Caco-2 (cell line): ENCODE data around the gene MRFAP1L1. TPM values are rescaled to one million over a fixed set of nuclear protein-coding genes. Genes with fewer than 3 reads are reported as not detected.

Source experiments
- BruUV-seq: library from RNA; stranded (reverse); fragments of 400-500 nt; replicated peaks from 2 replicates; lab custom pipeline; 2021; lab: Mats Ljungman, UMichigan
- CTCF ChIA-PET: fragments of 300-600 bp; sonication (Branson Sonifier 250); formaldehyde crosslinking; loops from one replicate; lab custom pipeline; 2022; ENCODE audit warnings: antibody characterized with exemption; lab: Charles Lee
- POLR2A ChIA-PET: fragments of 300-600 bp; sonication (Branson Sonifier 250); formaldehyde crosslinking; loops from one replicate; lab custom pipeline; 2022; ENCODE audit warnings: antibody characterized with exemption; lab: Charles Lee
- DNase-seq, 2 experiments: peaks; one replicate each; pipeline versions ENCODE4 v3.0.0 to v3.0.0-alpha.2; 2020 to 2022
- H3K27me3 ChIP-seq: replicated peaks from 2 replicates; pipeline ENCODE4 v1.6.0; 2011; ENCODE audit warnings: low read length; ENCODE audit not compliant: control insufficient read depth, insufficient read depth
- H3K36me3 ChIP-seq: 2 replicates; pipeline ENCODE4 v1.5.1; 2011; ENCODE audit warnings: low read length; ENCODE audit not compliant: control insufficient read depth, insufficient read depth
- H3K4me1 ChIP-seq: fragments of 250-450 bp; sonication (Bioruptor Pico); 2 replicates; pipeline ENCODE4 v1.5.1; 2020; ENCODE audit warnings: mild to moderate bottlenecking
- H3K4me3 ChIP-seq: 2 replicates; pipeline ENCODE4 v1.5.1; 2011; ENCODE audit warnings: low read depth, mild to moderate bottlenecking, control low read depth, low read length
- H3K9me3 ChIP-seq: fragments of 250-450 bp; sonication (Bioruptor Pico); 2 replicates; pipeline ENCODE4 v1.5.1; 2020; ENCODE audit warnings: mild to moderate bottlenecking, moderate library complexity
- H3K27ac Mint-ChIP-seq: one replicate; pipeline ENCODE4 v1.8.0; 2022; ENCODE audit warnings: mixed read lengths; ENCODE audit not compliant: unreplicated experiment
- H3K27me3 Mint-ChIP-seq: one replicate; pipeline ENCODE4 v1.8.0; 2022; ENCODE audit warnings: mixed read lengths; ENCODE audit not compliant: insufficient read depth, unreplicated experiment
- H3K36me3 Mint-ChIP-seq: one replicate; pipeline ENCODE4 v1.8.0; 2022; ENCODE audit warnings: mild to moderate bottlenecking, mixed read lengths; ENCODE audit not compliant: insufficient read depth, unreplicated experiment
- H3K4me1 Mint-ChIP-seq: one replicate; pipeline ENCODE4 v1.8.0; 2022; ENCODE audit warnings: low read depth, mixed read lengths; ENCODE audit not compliant: unreplicated experiment
- H3K4me3 Mint-ChIP-seq: one replicate; pipeline ENCODE4 v1.8.0; 2022; ENCODE audit warnings: mild to moderate bottlenecking, moderate library complexity, mixed read lengths; ENCODE audit not compliant: unreplicated experiment
- H3K9me3 Mint-ChIP-seq: one replicate; pipeline ENCODE4 v1.8.0; 2022; ENCODE audit warnings: mixed read lengths; ENCODE audit not compliant: unreplicated experiment
- CTCF ChIP-seq, 2 experiments: fragments of 200-600 bp in 1 of 2; IDR thresholded peaks; 1 replicate in 1 of 2; 2 replicates in 1 of 2; pipeline versions ENCODE4 v1.5.1 to v1.8.0; 2011 to 2022; ENCODE audit warnings: antibody characterized with exemption in 1 of 2, control low read depth in 1 of 2, inconsistent platforms in 1 of 2, low read depth in 1 of 2, low read length in 1 of 2, mild to moderate bottlenecking in 1 of 2, moderate library complexity in 1 of 2; ENCODE audit not compliant: insufficient read depth in 1 of 2, severe bottlenecking in 1 of 2, unreplicated experiment in 1 of 2
- intact Hi-C: fragments of 100-400 bp; cut with micrococcal nuclease; formaldehyde crosslinking; loops from one replicate; pipeline ENCODE4 v1.10.0; 2022; ENCODE audit not compliant: unreplicated experiment
- total RNA-seq: library from RNA; stranded (reverse); gene quantifications from 2 replicates; pipeline ENCODE4 v1.2.3, GENCODE V29; 2022

MRFAP1L1 gene
- total RNA-seq, 1 experiment from 2014 or later = 47.5 TPM

DNA sequence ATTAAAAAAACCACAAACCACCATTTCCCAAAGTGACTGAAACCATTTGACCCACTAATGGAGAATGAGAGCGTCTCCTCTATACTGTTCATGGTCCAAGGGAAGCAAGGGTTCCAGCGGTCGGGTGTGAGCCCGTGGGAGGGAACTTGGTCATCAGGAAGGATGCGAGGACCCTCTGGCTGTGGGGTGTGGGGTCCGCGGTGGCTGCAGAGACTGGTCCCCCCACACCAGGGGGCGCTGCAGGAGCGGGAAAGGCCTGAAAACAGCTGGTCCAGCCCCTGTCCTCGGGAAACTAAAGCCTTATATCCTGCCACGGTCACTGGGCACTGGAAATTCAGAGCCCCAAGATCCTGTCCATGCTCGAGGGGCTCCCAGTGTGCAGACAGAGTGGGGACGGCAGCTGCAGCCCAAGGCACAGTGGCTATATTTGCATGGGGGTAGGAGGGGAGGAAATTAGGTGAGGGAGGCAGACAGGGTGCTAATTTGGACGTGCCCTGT, 10.6 kb upstream of the MRFAP1L1 start:
- POLR2A ChIA-PET = no interaction called here
- Histone ChIP-seq H3K36me3 (no peaks in the 10 kb centered on the region), H3K9me3 (no peaks in the 10 kb centered on the region), H3K4me1 (peaks cover 3% of the 10 kb centered on the region; the same call in 1 of the 2 replicates), H3K27me3 (no peaks in the 10 kb centered on the region), H3K4me3 (no peak overlapping the region)
- no peaks in the 10 kb centered on the region for H3K4me1 Mint-ChIP-seq
- BruUV-seq = no TSS peak
- no peaks in the 10 kb centered on the region for H3K9me3 Mint-ChIP-seq
- H3K36me3 Mint-ChIP-seq = peaks cover 17% of the 10 kb centered on the region
- intact Hi-C loops = loop anchor here (1.0 to 5.0 kb wide), 4 partner anchors 62 to 362 kb away; partner anchors contain the start of genes GRPEL1 and KIAA0232
- DNase-seq = peak; percentile 80 to 91
- H3K4me3 Mint-ChIP-seq = no peak overlapping the region
- H3K27me3 Mint-ChIP-seq = no peaks in the 10 kb centered on the region
- peak overlapping the region; percentile 55 for H3K27ac Mint-ChIP-seq
- peak; percentile 92 to 93 for TF ChIP-seq CTCF (IDR thresholded peaks at IDR 0.05; ENCODE audit: insufficient read depth in 1 of 2, low read depth in 1 of 2, low read length in 1 of 2, severe bottlenecking in 1 of 2, unreplicated experiment in 1 of 2)
- CTCF ChIA-PET = interaction anchor here (0.7 to 4.8 kb wide), 5 partner anchors 10 to 362 kb away, joined by 3 to 50 read pairs (median 4); partner anchors contain the start of genes MRFAP1L1 and TADA2B

GRCh38 chr4:6719611-6720179, 10.0 kb upstream of the MRFAP1L1 start:
- POLR2A ChIA-PET = no interaction called here
- no peaks in the 10 kb centered on the region for H3K4me1 Mint-ChIP-seq
- H3K27me3 ChIP-seq = no peaks in the 10 kb centered on the region
- H3K9me3 ChIP-seq = no peaks in the 10 kb centered on the region
- no peak overlapping the region for H3K4me3 Mint-ChIP-seq
- peaks cover 17% of the 10 kb centered on the region for H3K36me3 Mint-ChIP-seq
- peak overlapping the region; percentile 55 for H3K27ac Mint-ChIP-seq
- CTCF ChIA-PET = interaction anchor here (0.6 to 4.8 kb wide), 5 partner anchors 10 to 362 kb away, joined by 4 to 50 read pairs (median 4); partner anchors contain the start of gene MRFAP1L1
- no peak for TF ChIP-seq CTCF (IDR thresholded peaks at IDR 0.05; ENCODE audit: insufficient read depth in 1 of 2, low read depth in 1 of 2, low read length in 1 of 2, severe bottlenecking in 1 of 2, unreplicated experiment in 1 of 2)
- H3K9me3 Mint-ChIP-seq = no peaks in the 10 kb centered on the region
- H3K4me3 ChIP-seq = no peak overlapping the region
- H3K27me3 Mint-ChIP-seq = no peaks in the 10 kb centered on the region
- no peaks in the 10 kb centered on the region for H3K36me3 ChIP-seq
- intact Hi-C loops = loop anchor here (1.0 to 5.0 kb wide), 4 partner anchors 63 to 363 kb away; partner anchors contain the start of genes GRPEL1 and KIAA0232
- no peak for DNase-seq
- peaks cover 3% of the 10 kb centered on the region; the same call in 1 of the 2 replicates for H3K4me1 ChIP-seq
- no TSS peak for BruUV-seq

GRCh38 chr4:6718932-6719610, 9.4 kb upstream of the MRFAP1L1 start:
- Histone ChIP-seq H3K4me3 (no peak overlapping the region), H3K9me3 (no peaks in the 10 kb centered on the region), H3K27me3 (no peaks in the 10 kb centered on the region), H3K36me3 (no peaks in the 10 kb centered on the region), H3K4me1 (peaks cover 3% of the 10 kb centered on the region; the same call in 1 of the 2 replicates)
- H3K4me1 Mint-ChIP-seq = no peaks in the 10 kb centered on the region
- H3K9me3 Mint-ChIP-seq = no peaks in the 10 kb centered on the region
- H3K4me3 Mint-ChIP-seq = peak overlapping the region; percentile 2
- BruUV-seq = no TSS peak
- ChIA-PET POLR2A (no interaction called here), CTCF (interaction anchor here (0.6 to 4.8 kb wide), 4 partner anchors 11 to 363 kb away, joined by 3 to 50 read pairs (median 4); no protein-coding TSS in a partner anchor)
- TF ChIP-seq CTCF (IDR thresholded peaks at IDR 0.05; ENCODE audit: insufficient read depth in 1 of 2, low read depth in 1 of 2, low read length in 1 of 2, severe bottlenecking in 1 of 2, unreplicated experiment in 1 of 2) = no peak
- H3K27me3 Mint-ChIP-seq = no peaks in the 10 kb centered on the region
- H3K36me3 Mint-ChIP-seq = peaks cover 17% of the 10 kb centered on the region
- no peak for DNase-seq
- no peak overlapping the region for H3K27ac Mint-ChIP-seq
- intact Hi-C loops = no loop called here
